Type B pancreatic cell (in vitro differentiated cells): ENCODE data around the gene TJP2. TPM values are rescaled to one million over a fixed set of nuclear protein-coding genes. Genes with fewer than 3 reads are reported as not detected.

Source experiments
- DNase-seq: peaks from one replicate; pipeline ENCODE4 v3.0.0; 2021; ENCODE audit warnings: mixed read lengths; ENCODE audit not compliant: unreplicated experiment; ENCODE audit errors: extremely low spot score
- H3K27ac Mint-ChIP-seq: 2 replicates; pipeline ENCODE4 v1.8.0; 2021; ENCODE audit warnings: mild to moderate bottlenecking, mixed read lengths
- H3K27me3 Mint-ChIP-seq: 2 replicates; pipeline ENCODE4 v1.8.0; 2021; ENCODE audit warnings: mixed read lengths
- H3K36me3 Mint-ChIP-seq: 2 replicates; pipeline ENCODE4 v1.8.0; 2021; ENCODE audit warnings: mixed read lengths
- H3K4me1 Mint-ChIP-seq: one replicate; pipeline ENCODE4 v1.8.0; 2021; ENCODE audit warnings: mixed read lengths; ENCODE audit not compliant: unreplicated experiment
- H3K4me3 Mint-ChIP-seq: 2 replicates; pipeline ENCODE4 v1.8.0; 2021; ENCODE audit warnings: mild to moderate bottlenecking, mixed read lengths
- H3K9me3 Mint-ChIP-seq: 2 replicates; pipeline ENCODE4 v1.8.0; 2021; ENCODE audit warnings: mixed read lengths
- total RNA-seq: library from RNA; stranded (reverse); gene quantifications from 2 replicates; pipeline ENCODE4 v1.2.1, GENCODE V29; 2021; ENCODE audit warnings: low replicate concordance
- TF ChIP-seq, protein P1 (sequence below): fragments of 200-600 bp; sonication (generic); conservative IDR thresholded peaks from 2 replicates; pipeline ENCODE4 v1.5.0; 2021; ENCODE audit warnings: antibody characterized with exemption, mild to moderate bottlenecking

Gene TJP2
- total RNA-seq, 1 donor from 2014 or later, result 85.2 TPM

DNA sequence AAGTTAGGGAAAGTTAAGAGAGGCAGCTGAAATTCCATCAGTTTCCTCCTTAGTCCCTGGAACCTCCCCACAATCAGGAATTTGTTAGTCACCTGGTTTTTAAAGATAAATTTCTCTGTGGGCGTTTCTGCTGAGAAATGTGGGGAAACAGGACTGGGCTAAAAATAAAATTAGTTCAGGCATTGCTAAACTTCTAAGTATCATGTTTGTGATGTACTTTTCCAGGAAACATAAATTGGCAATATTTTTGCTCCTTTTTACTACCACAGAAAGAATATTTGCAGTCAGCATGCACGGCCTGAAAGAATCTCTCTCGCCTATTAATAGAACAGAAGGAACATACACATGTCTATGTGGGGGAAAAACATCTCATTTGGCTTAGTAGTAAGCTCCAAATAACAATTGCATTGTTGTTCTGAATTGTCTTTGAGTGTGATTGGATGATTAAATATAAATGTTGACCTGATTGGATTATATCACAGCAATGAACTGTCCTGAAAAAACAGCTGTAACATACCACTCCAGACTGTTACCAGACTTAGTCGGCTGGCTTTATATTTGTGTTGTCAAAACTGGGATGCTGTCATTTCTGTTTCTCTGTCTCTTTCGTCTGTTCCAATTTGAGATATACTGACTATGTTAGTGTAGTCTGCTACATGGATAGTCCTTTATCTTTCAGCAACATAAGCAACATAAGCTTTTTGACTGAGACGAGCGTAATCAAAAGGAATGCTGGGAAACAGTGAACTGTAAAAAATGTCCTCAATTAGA is 12.9 kb downstream of the TJP2 start:
- no peaks in the 10 kb centered on the region for H3K27me3 Mint-ChIP-seq
- no peaks in the 10 kb centered on the region for H3K9me3 Mint-ChIP-seq
- H3K4me1 Mint-ChIP-seq, result peaks cover 41% of the 10 kb centered on the region
- H3K36me3 Mint-ChIP-seq, result peaks cover 12% of the 10 kb centered on the region
- H3K4me3 Mint-ChIP-seq, result peak overlapping the region; percentile 67
- peak overlapping the region; percentile 95 for H3K27ac Mint-ChIP-seq
- DNase-seq, result no peak
- TF ChIP-seq, protein P1, sequence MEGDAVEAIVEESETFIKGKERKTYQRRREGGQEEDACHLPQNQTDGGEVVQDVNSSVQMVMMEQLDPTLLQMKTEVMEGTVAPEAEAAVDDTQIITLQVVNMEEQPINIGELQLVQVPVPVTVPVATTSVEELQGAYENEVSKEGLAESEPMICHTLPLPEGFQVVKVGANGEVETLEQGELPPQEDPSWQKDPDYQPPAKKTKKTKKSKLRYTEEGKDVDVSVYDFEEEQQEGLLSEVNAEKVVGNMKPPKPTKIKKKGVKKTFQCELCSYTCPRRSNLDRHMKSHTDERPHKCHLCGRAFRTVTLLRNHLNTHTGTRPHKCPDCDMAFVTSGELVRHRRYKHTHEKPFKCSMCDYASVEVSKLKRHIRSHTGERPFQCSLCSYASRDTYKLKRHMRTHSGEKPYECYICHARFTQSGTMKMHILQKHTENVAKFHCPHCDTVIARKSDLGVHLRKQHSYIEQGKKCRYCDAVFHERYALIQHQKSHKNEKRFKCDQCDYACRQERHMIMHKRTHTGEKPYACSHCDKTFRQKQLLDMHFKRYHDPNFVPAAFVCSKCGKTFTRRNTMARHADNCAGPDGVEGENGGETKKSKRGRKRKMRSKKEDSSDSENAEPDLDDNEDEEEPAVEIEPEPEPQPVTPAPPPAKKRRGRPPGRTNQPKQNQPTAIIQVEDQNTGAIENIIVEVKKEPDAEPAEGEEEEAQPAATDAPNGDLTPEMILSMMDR, result no peak

DNA sequence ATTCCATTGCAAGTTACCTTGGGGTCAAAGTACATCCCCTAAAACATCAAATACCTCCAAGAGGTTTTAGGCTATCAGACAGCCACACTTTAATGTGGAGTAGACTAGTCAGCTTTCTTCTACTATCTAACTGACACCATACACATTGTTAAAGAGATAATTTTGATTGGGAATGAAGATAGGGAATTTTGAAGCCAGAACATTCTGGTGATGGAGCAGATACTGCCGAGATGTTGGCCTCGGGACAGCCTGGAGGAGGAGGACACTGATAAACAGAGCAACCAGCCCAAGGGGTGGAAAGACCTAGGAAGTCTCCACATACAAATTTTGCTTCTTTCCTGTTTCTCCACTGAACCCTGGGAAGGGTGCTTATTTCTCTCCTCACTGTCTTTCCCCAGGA is 14.9 kb downstream of the TJP2 start:
- Mint-ChIP-seq H3K27ac (peak overlapping the region; percentile 66), H3K4me1 (peaks cover 46% of the 10 kb centered on the region), H3K4me3 (no peak overlapping the region), H3K36me3 (peaks cover 7% of the 10 kb centered on the region), H3K27me3 (no peaks in the 10 kb centered on the region), H3K9me3 (no peaks in the 10 kb centered on the region)
- TF ChIP-seq, protein P1, result no peak
- no peak for DNase-seq

DNA sequence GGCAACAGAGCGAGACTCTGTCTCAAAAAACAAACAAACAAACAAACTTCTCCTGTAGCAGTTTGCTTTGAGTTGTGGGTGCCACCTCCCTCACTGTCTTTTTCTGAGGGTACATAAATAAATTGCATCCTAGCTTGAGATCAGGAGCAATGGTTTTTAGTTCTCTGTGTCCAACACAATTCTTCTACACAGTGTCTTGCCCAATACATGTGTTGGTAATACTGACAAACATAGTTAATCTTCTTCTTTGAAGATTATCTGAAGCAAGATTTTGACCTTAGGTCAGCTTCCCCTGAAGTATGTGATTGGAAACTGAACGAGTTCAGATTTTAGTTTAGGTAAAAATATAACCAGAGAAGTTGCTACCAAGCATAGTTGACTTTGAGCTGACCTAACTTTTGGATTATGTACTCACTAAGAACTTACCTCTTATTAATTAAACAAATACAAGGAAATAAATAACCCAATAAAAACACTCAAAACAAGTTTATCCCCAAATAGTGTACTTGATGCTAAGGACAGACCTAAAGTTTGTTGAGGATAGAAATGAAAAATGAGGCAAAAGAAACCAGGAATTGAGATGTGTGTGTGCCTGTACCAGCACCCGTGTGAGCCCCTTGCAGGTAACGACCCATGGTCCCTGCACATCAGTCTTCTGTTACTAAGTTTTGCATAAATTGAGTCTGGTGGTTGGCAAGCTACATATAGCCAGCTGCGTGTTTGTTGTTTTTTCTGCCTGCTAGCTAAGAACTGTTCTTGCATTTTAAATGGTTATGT is 16.2 kb downstream of the TJP2 start:
- no peaks in the 10 kb centered on the region for H3K27me3 Mint-ChIP-seq
- H3K4me3 Mint-ChIP-seq, result no peak overlapping the region
- TF ChIP-seq, protein P1, result no peak
- no peaks in the 10 kb centered on the region for H3K9me3 Mint-ChIP-seq
- peaks cover 41% of the 10 kb centered on the region for H3K4me1 Mint-ChIP-seq
- no peak for DNase-seq
- peaks cover 3% of the 10 kb centered on the region for H3K36me3 Mint-ChIP-seq
- peak overlapping the region; percentile 34 for H3K27ac Mint-ChIP-seq

DNA sequence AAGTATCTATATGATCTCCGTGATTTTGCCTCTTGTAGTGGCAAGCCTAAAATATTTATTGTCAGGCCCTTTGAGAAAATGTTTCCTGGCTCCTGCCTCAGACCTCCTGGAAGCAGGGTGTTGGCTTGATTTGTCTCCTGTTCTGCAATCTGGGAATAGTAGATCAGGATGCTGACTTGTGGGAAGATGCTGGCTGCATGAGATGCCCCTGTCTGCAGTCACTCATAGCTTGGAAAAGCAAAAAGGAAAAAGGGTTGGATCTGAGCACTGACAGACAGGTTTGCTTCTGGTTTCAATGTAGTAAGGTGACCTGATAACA is 16.7 kb downstream of the TJP2 start:
- Mint-ChIP-seq H3K9me3 (no peaks in the 10 kb centered on the region), H3K27ac (peak overlapping the region; percentile 34), H3K4me3 (no peak overlapping the region), H3K4me1 (peaks cover 41% of the 10 kb centered on the region), H3K36me3 (peaks cover 3% of the 10 kb centered on the region), H3K27me3 (no peaks in the 10 kb centered on the region)
- DNase-seq, result no peak
- TF ChIP-seq, protein P1, result no peak

DNA sequence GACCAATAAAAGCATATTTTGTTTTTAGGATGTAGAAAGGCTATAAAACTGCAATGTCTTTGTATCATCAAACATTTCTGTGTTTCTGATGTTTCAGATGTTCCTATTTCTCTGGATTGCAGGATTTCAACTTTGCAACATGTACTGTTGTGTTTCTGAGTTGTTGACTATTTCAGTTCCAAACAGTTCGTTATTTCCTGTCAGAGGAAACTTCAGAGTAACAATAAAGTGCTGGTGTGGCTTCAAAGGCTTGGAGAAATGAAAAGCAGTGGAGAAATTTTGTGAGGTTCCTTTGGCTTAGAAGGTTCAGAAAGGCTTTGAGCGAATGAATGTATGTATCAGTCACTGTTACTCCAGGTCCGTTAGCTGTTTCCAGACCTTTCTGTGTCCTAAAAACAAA is 17.2 kb downstream of the TJP2 start:
- Mint-ChIP-seq H3K27me3 (no peaks in the 10 kb centered on the region), H3K27ac (peak overlapping the region; percentile 34), H3K4me1 (peaks cover 37% of the 10 kb centered on the region), H3K36me3 (no peaks in the 10 kb centered on the region), H3K4me3 (no peak overlapping the region), H3K9me3 (no peaks in the 10 kb centered on the region)
- DNase-seq, result no peak
- TF ChIP-seq, protein P1, result no peak
